HepG2 (cell line): ENCODE data around the gene HSF4. TPM values are rescaled to one million over a fixed set of nuclear protein-coding genes. Genes with fewer than 3 reads are reported as not detected.

Experiments used
- ATAC-seq: fragments of 200-7000 bp; cut with Tn5 transposase; 3 replicates; pipeline ENCODE4 v1.9.1; 2020; ENCODE audit warnings: mild to moderate bottlenecking, moderate library complexity
- BruUV-seq: library from RNA; stranded (reverse); fragments of 400-500 nt; replicated peaks from 2 replicates; lab custom pipeline; 2021; lab: Mats Ljungman, UMichigan
- CTCF ChIA-PET: fragments of 300-600 bp; formaldehyde crosslinking; extraction: SDS; loops from one replicate; lab custom pipeline; 2021; ENCODE audit warnings: low total read pairs, inconsistent platforms, low intra/inter-chr PET ratio; lab: Yijun Ruan, JAX
- POLR2A ChIA-PET: fragments of 350-600 bp; sonication (Branson Sonifier 250); formaldehyde crosslinking; loops from one replicate; lab custom pipeline; 2020; ENCODE audit warnings: antibody characterized with exemption, inconsistent platforms; lab: Yijun Ruan, JAX
- DNase-seq: peaks from one replicate; pipeline ENCODE4 v3.0.0-alpha.2; 2015; ENCODE audit warnings: low spot score
- FAIRE-seq: peaks from 3 replicates; lab custom pipeline; 2011; peaks lifted over from hg19 to GRCh38; lab: Jason Lieb, UNC
- H2AFZ ChIP-seq: one replicate; pipeline ENCODE4 v1.6.1; 2011; ENCODE audit warnings: low read length, inconsistent platforms
- H3K27ac ChIP-seq: fragments of 300-600 bp; 3 replicates; pipeline ENCODE4 v1.8.0; 2011; ENCODE audit warnings: mixed run types, mild to moderate bottlenecking, mixed read lengths, low read length, inconsistent platforms; ENCODE audit not compliant: insufficient read depth; ENCODE audit errors: extremely low read length
- H3K27me3 ChIP-seq, 2 experiments: fragments of 200-600 bp in 1 of 2; 2 replicates in 1 of 2; 3 replicates in 1 of 2; pipeline versions ENCODE4 v1.6.0 to v1.8.0; 2011; ENCODE audit warnings: low read length in 2 of 2, mild to moderate bottlenecking in 2 of 2, moderate library complexity in 2 of 2, inconsistent platforms in 1 of 2; ENCODE audit not compliant: insufficient read depth in 2 of 2, control insufficient read depth in 1 of 2
- H3K36me3 ChIP-seq, 2 experiments: fragments of 200-600 bp in 1 of 2; replicated peaks in 1 of 2; 2 replicates in 1 of 2; 3 replicates in 1 of 2; pipeline versions ENCODE4 v1.5.1 to v1.8.0; 2011; ENCODE audit warnings: low read length in 2 of 2, inconsistent platforms in 1 of 2; ENCODE audit not compliant: insufficient read depth in 2 of 2, control insufficient read depth in 1 of 2
- H3K4me1 ChIP-seq: 2 replicates; pipeline ENCODE4 v1.5.1; 2012; ENCODE audit warnings: low read length, inconsistent platforms; ENCODE audit not compliant: insufficient read depth
- H3K4me2 ChIP-seq: 2 replicates; pipeline ENCODE4 v1.6.0; 2011; ENCODE audit warnings: low read depth, low read length, inconsistent platforms
- H3K4me3 ChIP-seq, 3 experiments: fragments of 200-600 bp in 1 of 3; sonication (generic), shearing (Covaris generic) in 1 of 3; replicated peaks in 1 of 3; 2 replicates each; pipeline ENCODE4 v1.5.1; 2011 to 2016; ENCODE audit warnings: low read length in 3 of 3, inconsistent platforms in 2 of 3, low read depth in 2 of 3, mild to moderate bottlenecking in 2 of 3, control low read depth in 1 of 3, mixed read lengths in 1 of 3; ENCODE audit not compliant: insufficient read depth in 1 of 3
- H3K79me2 ChIP-seq: one replicate; pipeline ENCODE4 v1.6.1; 2011; ENCODE audit warnings: low read length, inconsistent platforms; ENCODE audit not compliant: insufficient read depth
- H3K9ac ChIP-seq: 2 replicates; pipeline ENCODE4 v1.6.0; 2011; ENCODE audit warnings: mild to moderate bottlenecking, low read depth, low read length, inconsistent platforms; ENCODE audit not compliant: insufficient read depth
- H3K9me3 ChIP-seq: 2 replicates; pipeline ENCODE4 v1.5.1; 2012; ENCODE audit warnings: mild to moderate bottlenecking, low read length
- H4K20me1 ChIP-seq: 2 replicates; pipeline ENCODE4 v1.6.0; 2011; ENCODE audit warnings: inconsistent platforms, mild to moderate bottlenecking, low read length, moderate library complexity; ENCODE audit not compliant: insufficient read depth
- BCL6 ChIP-seq: IDR thresholded peaks from 2 replicates; pipeline ENCODE4 v1.6.1; 2016; ENCODE audit warnings: missing genetic modification reagents, missing compliant biosample characterization
- FOXK2 ChIP-seq: fragments of 450-650 bp; IDR thresholded peaks from 2 replicates; pipeline ENCODE4 v1.6.1; 2016
- JDP2 ChIP-seq: sonication (generic); formaldehyde crosslinking; IDR thresholded peaks from 2 replicates; pipeline ENCODE4 v1.8.1; 2022; ENCODE audit warnings: missing genetic modification reagents, borderline replicate concordance
- KDM6A ChIP-seq: IDR thresholded peaks from 2 replicates; pipeline ENCODE4 v1.6.1; 2016; ENCODE audit warnings: low read depth
- PPARG ChIP-seq: conservative IDR thresholded peaks from 2 replicates; pipeline ENCODE4 v1.6.1; 2016; ENCODE audit warnings: missing biosample characterization, missing genetic modification reagents
- TRIM24 ChIP-seq: sonication (generic); formaldehyde crosslinking; IDR thresholded peaks from 2 replicates; pipeline ENCODE4 v1.8.0; 2022; ENCODE audit warnings: mild to moderate bottlenecking, missing genetic modification reagents
- U2AF2 ChIP-seq: fragments of 200-400 bp; formaldehyde crosslinking; IDR thresholded peaks from 2 replicates; pipeline ENCODE4 v1.6.1; 2017; ENCODE audit warnings: low read depth, mild to moderate bottlenecking, low read length
- ZBTB42 ChIP-seq: sonication (generic); formaldehyde crosslinking; IDR thresholded peaks from 2 replicates; pipeline ENCODE4 v1.5.0; 2020; ENCODE audit warnings: mild to moderate bottlenecking, missing genetic modification reagents
- ZBTB7B ChIP-seq: sonication (generic); formaldehyde crosslinking; IDR thresholded peaks from 2 replicates; pipeline ENCODE4 v1.4.0; 2020; ENCODE audit warnings: missing genetic modification reagents
- ZNF44 ChIP-seq: sonication (generic); formaldehyde crosslinking; IDR thresholded peaks from 2 replicates; pipeline ENCODE4 v1.5.1; 2020; ENCODE audit warnings: mild to moderate bottlenecking, missing genetic modification reagents
- ZNF766 ChIP-seq: sonication (generic); formaldehyde crosslinking; IDR thresholded peaks from 2 replicates; pipeline ENCODE4 v1.5.0; 2020; ENCODE audit warnings: missing genetic modification reagents, borderline replicate concordance
- WGBS: methylation state at CpG from one replicate; pipeline ENCODE4 v1.1.6; 2017; ENCODE audit warnings: low lambda C conversion rate; 5-methylcytosine and 5-hydroxymethylcytosine counted together
- in situ Hi-C: cut with HindIII; loops from 2 replicates; pipeline ENCODE4 v1.10.0; 2017; ENCODE audit warnings: low pct_unique_long_range_greater_than_20kb; ENCODE audit not compliant: extremely low pct_ligation_motif_present
- intact Hi-C: fragments of 100-400 bp; cut with micrococcal nuclease; formaldehyde crosslinking; loops from one replicate; pipeline ENCODE4 v1.10.0; 2022; ENCODE audit not compliant: unreplicated experiment
- polyA plus RNA-seq, 8 experiments: library from polyadenylated mRNA; depleted of rRNA in 3 of 8; stranded (reverse) in 7 of 8; unstranded in 1 of 8; fragments of >200 nt; fragmentation: Illumina TruSeq in 4 of 8; extraction: Trizol in 4 of 8; gene quantifications; 2 replicates each; pipeline versions ENCODE4 v1.2.1 to v1.2.3, GENCODE V29; 2011 to 2016; ENCODE audit warnings: low read depth in 4 of 8, missing spikeins in 1 of 8, mixed read lengths in 1 of 8; ENCODE audit not compliant: insufficient read depth in 1 of 8
- total RNA-seq, 5 experiments: library from RNA; depleted of rRNA; stranded (reverse); fragments of >200 nt; fragmentation: Illumina TruSeq; extraction: Trizol; gene quantifications; 2 replicates each; pipeline ENCODE4 v1.2.3, GENCODE V29; 2016; ENCODE audit warnings: low read depth in 1 of 5
- TF ChIP-seq, protein P1 (sequence below): fragments of 450-650 bp; IDR thresholded peaks from 2 replicates; pipeline ENCODE4 v1.6.1; 2016
- TF ChIP-seq, protein P2 (sequence below): IDR thresholded peaks from 2 replicates; pipeline ENCODE4 v1.6.1; 2016; ENCODE audit warnings: missing compliant biosample characterization, missing genetic modification reagents, borderline replicate concordance
- TF ChIP-seq, protein P3 (sequence below): sonication (generic); formaldehyde crosslinking; IDR thresholded peaks from 2 replicates; pipeline ENCODE4 v1.8.0; 2022; ENCODE audit warnings: mild to moderate bottlenecking, missing genetic modification reagents, moderate library complexity

HSF4 gene
- total and polyA plus RNA-seq, 2 of the 13 experiments (the other 11 are each of a cell fraction or from before 2014, with no cell fraction given) = 3.5 to 16.9 TPM

DNA sequence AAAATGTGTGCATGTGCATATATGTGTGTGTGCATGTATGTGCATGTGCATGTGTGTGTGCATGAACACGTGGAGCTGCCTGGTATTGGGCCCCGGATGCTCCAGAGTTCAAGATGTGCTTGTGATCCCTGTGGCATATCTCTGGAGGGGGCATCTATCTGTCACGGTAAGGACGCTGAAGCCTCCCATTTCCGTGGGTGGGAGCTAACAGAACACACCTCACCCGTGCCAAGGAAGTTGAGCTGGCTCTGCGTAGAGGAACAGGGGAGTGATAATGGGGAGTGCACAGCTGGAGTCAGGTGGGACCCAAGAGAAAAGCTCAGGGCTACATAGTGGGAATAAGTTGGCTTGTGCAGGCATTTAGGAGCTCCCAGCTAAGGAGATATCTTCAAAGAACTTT, 47.1 kb downstream of the HSF4 start:
- H3K4me1 ChIP-seq = peaks cover 57% of the 10 kb centered on the region
- no peak overlapping the region for H3K27ac ChIP-seq
- peaks cover 0 to 2% of the 10 kb centered on the region in 2 experiments; a peak in 1 of 5 replicates for H3K27me3 ChIP-seq
- H3K4me2 ChIP-seq = no peak overlapping the region
- no TSS peak for BruUV-seq
- H2AFZ ChIP-seq = no peak overlapping the region
- no peak overlapping the region for H3K4me3 ChIP-seq
- no peak overlapping the region for H3K9ac ChIP-seq
- no peaks in the 10 kb centered on the region for H3K9me3 ChIP-seq
- CTCF ChIA-PET = no interaction called here
- 70% methylated on average over 7 of the region's 7 CpGs for WGBS
- H3K36me3 ChIP-seq = no peaks in the 10 kb centered on the region
- FAIRE-seq = no peak
- intact Hi-C loops = no loop called here
- no peak for ATAC-seq
- POLR2A ChIA-PET = no interaction called here
- TF ChIP-seq, protein P1, sequence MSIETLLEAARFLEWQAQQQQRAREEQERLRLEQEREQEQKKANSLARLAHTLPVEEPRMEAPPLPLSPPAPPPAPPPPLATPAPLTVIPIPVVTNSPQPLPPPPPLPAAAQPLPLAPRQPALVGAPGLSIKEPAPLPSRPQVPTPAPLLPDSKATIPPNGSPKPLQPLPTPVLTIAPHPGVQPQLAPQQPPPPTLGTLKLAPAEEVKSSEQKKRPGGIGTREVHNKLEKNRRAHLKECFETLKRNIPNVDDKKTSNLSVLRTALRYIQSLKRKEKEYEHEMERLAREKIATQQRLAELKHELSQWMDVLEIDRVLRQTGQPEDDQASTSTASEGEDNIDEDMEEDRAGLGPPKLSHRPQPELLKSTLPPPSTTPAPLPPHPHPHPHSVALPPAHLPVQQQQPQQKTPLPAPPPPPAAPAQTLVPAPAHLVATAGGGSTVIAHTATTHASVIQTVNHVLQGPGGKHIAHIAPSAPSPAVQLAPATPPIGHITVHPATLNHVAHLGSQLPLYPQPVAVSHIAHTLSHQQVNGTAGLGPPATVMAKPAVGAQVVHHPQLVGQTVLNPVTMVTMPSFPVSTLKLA = peak; percentile 88
- no peak for TF ChIP-seq BCL6 (CRISPR knock-in tag)
- in situ Hi-C loops = no loop called here
- DNase-seq = no peak
- no peaks in the 10 kb centered on the region for H3K79me2 ChIP-seq
- no peaks in the 10 kb centered on the region for H4K20me1 ChIP-seq

DNA sequence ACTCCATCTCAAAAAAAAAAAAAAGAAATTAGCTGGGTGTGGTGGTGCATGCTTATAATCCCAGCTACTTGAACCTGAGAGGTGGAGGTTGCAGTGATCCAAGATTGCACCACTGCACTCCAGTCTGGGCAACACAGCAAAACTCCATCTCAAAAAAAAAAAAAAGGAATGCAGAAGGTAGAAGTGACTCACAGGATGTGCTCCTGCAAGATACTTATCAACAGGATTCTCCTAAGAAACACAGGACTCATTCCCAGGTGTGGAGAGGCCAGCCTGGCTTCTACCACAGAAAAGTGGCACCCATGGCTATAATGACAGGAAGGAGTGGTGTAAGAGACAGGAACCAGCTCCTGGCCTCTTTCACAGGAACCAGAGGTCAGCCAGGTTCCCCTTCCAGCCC, 48.2 kb downstream of the HSF4 start:
- intact Hi-C loops = no loop called here
- TF ChIP-seq, protein P2, sequence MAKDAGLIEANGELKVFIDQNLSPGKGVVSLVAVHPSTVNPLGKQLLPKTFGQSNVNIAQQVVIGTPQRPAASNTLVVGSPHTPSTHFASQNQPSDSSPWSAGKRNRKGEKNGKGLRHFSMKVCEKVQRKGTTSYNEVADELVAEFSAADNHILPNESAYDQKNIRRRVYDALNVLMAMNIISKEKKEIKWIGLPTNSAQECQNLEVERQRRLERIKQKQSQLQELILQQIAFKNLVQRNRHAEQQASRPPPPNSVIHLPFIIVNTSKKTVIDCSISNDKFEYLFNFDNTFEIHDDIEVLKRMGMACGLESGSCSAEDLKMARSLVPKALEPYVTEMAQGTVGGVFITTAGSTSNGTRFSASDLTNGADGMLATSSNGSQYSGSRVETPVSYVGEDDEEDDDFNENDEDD (CRISPR knock-in tag) = no peak
- TF ChIP-seq JDP2 (CRISPR knock-in tag) (no peak), ZBTB42 (CRISPR knock-in tag) (no peak), TRIM24 (CRISPR knock-in tag) (no peak), ZBTB7B (no peak), ZNF766 (CRISPR knock-in tag) (no peak), PPARG (CRISPR knock-in tag) (no peak), U2AF2 (no peak), ZNF44 (CRISPR knock-in tag) (no peak), KDM6A (no peak), FOXK2 (no peak)
- TF ChIP-seq, protein P3, sequence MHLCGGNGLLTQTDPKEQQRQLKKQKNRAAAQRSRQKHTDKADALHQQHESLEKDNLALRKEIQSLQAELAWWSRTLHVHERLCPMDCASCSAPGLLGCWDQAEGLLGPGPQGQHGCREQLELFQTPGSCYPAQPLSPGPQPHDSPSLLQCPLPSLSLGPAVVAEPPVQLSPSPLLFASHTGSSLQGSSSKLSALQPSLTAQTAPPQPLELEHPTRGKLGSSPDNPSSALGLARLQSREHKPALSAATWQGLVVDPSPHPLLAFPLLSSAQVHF = no peak

More for the DNA sequence above, 48.2 kb downstream of the HSF4 start:
- no peaks in the 10 kb centered on the region for H3K36me3 ChIP-seq
- DNase-seq = no peak
- no peak overlapping the region for H2AFZ ChIP-seq
- ChIA-PET CTCF (no interaction called here), POLR2A (interaction anchor here (0.7 to 1.4 kb wide), 3 partner anchors 11 to 34 kb away, joined by 3 to 6 read pairs (median 3); partner anchors contain the start of gene FHOD1)
- no peaks in the 10 kb centered on the region for H3K9me3 ChIP-seq
- BruUV-seq = no TSS peak
- no peak for FAIRE-seq
- ATAC-seq = no peak
- in situ Hi-C loops = no loop called here
- no peak overlapping the region for H3K4me2 ChIP-seq
- no peak overlapping the region for H3K9ac ChIP-seq
- H3K4me1 ChIP-seq = peaks cover 46% of the 10 kb centered on the region
- H3K4me3 ChIP-seq = no peak overlapping the region
- peaks cover 0 to 2% of the 10 kb centered on the region in 2 experiments; a peak in 1 of 5 replicates for H3K27me3 ChIP-seq
- no peaks in the 10 kb centered on the region for H4K20me1 ChIP-seq
- no peaks in the 10 kb centered on the region for H3K79me2 ChIP-seq
- H3K27ac ChIP-seq = no peak overlapping the region
